ENCODE results near the gene CPA2. TPM values are rescaled to one million over a fixed set of nuclear protein-coding genes. Genes with fewer than 3 reads are reported as not detected.

Gene CPA2
- total RNA-seq, 4 donors from 2014 or later, result not detected

GRCh38 chr7:130290745-130291144 is 24.1 kb downstream of the CPA2 start:
- TF ChIP-seq, protein P1, sequence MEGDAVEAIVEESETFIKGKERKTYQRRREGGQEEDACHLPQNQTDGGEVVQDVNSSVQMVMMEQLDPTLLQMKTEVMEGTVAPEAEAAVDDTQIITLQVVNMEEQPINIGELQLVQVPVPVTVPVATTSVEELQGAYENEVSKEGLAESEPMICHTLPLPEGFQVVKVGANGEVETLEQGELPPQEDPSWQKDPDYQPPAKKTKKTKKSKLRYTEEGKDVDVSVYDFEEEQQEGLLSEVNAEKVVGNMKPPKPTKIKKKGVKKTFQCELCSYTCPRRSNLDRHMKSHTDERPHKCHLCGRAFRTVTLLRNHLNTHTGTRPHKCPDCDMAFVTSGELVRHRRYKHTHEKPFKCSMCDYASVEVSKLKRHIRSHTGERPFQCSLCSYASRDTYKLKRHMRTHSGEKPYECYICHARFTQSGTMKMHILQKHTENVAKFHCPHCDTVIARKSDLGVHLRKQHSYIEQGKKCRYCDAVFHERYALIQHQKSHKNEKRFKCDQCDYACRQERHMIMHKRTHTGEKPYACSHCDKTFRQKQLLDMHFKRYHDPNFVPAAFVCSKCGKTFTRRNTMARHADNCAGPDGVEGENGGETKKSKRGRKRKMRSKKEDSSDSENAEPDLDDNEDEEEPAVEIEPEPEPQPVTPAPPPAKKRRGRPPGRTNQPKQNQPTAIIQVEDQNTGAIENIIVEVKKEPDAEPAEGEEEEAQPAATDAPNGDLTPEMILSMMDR (IDR thresholded peaks at IDR 0.05 in 4 of 5, conservative IDR thresholded peaks at IDR 0.05 in 1 of 5), result no peak
- TF ChIP-seq POLR2A (IDR thresholded peaks at IDR 0.05), result no peak
- intact Hi-C loops (cut with DNase I; ENCODE audit: low total_unique reads) (no loop called here), in situ Hi-C loops (cut with MboI; ENCODE audit: low sequenced_read_pairs in 4 of 4) (no loop called here)
- Histone ChIP-seq H3K27ac (no peak overlapping the region), H3K4me1 (no peaks in the 10 kb centered on the region), H3K27me3 (no peaks in the 10 kb centered on the region), H3K4me3 (no peak overlapping the region), H3K9me3 (no peaks in the 10 kb centered on the region), H3K36me3 (no peaks in the 10 kb centered on the region)
- no peak for DNase-seq
- ATAC-seq, result no peak

DNA sequence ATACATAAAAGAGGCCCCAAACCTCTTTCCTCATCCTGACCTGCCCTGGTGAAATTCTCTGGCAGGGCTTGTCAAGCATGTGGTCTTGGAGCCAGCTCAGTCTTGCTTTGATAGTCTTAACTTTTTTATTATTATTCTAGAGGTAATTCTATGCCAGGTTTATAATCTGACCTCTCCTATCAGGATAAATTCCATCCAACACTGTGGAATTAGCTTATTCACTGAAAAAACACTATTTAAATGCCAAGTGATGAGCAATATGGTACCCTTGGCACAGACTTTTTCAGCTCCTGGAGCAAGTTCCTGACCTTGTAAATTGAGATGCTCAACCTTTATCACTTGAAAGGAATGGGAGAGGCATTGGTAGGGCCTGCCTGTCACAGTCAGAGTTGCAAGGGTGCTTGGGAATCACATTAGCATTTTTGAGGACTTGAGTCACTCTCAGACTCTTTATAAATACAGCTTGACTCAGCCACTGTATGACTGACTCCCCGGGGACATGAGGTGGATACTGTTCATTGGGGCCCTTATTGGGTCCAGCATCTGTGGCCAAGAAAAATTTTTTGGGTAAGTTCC is 26.1 kb downstream of the CPA2 start, which contains the start of gene CPA4:
CPA4 (plus strand) TSS at position 480 of the 576 bp plus-strand sequence; CDS start at position 500, 20 bp downstream.
- peak; percentile 82 to 90 for ATAC-seq
- Histone ChIP-seq H3K9me3 (no peaks in the 10 kb centered on the region), H3K27me3 (no peaks in the 10 kb centered on the region), H3K4me1 (no peaks in the 10 kb centered on the region), H3K4me3 (no peak within 1 kb of the TSS), H3K36me3 (no peaks in the 10 kb centered on the region), H3K27ac (no peak within 1 kb of the TSS)
- TF ChIP-seq, protein P1 (IDR thresholded peaks at IDR 0.05 in 4 of 5, conservative IDR thresholded peaks at IDR 0.05 in 1 of 5), result no peak
- peak; percentile 8 to 29 for DNase-seq
- in situ Hi-C loops (cut with MboI; ENCODE audit: low sequenced_read_pairs in 4 of 4) (no loop called here), intact Hi-C loops (cut with DNase I; ENCODE audit: low total_unique reads) (no loop called here)

DNA sequence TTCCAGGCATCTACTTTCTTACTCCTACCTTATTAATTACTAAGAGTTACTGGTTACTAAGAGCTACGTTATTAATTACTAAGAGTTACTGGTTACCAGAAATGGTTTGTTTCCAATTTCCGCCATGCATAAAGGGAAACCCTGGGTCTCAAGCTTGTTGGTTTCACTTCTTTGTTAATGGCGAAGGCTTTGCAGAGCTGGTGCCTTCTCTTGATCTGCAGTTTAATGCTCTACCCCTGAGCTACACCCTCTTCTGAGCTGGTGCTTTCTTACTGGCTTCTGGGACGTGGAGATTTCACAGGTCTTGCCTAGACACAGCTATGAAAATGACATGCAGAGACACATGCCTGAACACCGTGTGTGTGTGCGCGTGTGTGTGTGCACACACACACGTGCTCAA is 26.9 kb downstream of the CPA2 start:
- DNase-seq (no peak), ATAC-seq (no peak)
- no peaks in the 10 kb centered on the region for H3K4me1 ChIP-seq
- H3K27ac ChIP-seq, result no peak overlapping the region
- no peaks in the 10 kb centered on the region for H3K27me3 ChIP-seq
- intact Hi-C loops (cut with DNase I; ENCODE audit: low total_unique reads), result no loop called here
- no peaks in the 10 kb centered on the region for H3K9me3 ChIP-seq
- TF ChIP-seq, protein P1 (IDR thresholded peaks at IDR 0.05 in 4 of 5, conservative IDR thresholded peaks at IDR 0.05 in 1 of 5), result no peak
- no peak for TF ChIP-seq POLR2A (IDR thresholded peaks at IDR 0.05)
- in situ Hi-C loops (cut with MboI; ENCODE audit: low sequenced_read_pairs in 4 of 4), result no loop called here
- no peak overlapping the region for H3K4me3 ChIP-seq
- H3K36me3 ChIP-seq, result no peaks in the 10 kb centered on the region

DNA sequence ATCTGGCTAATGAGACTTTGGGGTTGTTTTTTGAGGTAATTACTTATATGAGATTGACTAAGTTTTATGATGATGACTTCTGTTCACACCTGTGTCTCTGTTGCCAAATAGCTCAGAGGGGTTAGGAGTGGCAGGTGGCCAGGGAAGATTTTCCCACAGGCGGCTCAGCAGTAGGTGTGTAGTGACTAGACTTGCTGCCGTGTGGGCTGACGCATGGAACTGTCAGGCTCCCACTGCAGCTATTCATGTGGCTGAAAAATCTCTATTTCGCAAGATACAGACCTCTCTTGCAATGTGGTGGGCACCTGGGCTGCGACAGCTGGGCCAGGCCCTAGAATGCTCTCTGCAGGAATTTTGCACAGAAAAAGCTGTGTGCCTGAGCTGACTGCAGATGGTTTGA is 27.7 kb downstream of the CPA2 start:
- ATAC-seq, result no peak

More for the DNA sequence above, 27.7 kb downstream of the CPA2 start:
- no peaks in the 10 kb centered on the region for H3K9me3 ChIP-seq
- intact Hi-C loops (cut with DNase I; ENCODE audit: low total_unique reads) (no loop called here), in situ Hi-C loops (cut with MboI; ENCODE audit: low sequenced_read_pairs in 4 of 4) (no loop called here)
- no peak overlapping the region for H3K4me3 ChIP-seq
- no peak for DNase-seq
- no peak for TF ChIP-seq POLR2A (IDR thresholded peaks at IDR 0.05)
- TF ChIP-seq, protein P1 (IDR thresholded peaks at IDR 0.05 in 4 of 5, conservative IDR thresholded peaks at IDR 0.05 in 1 of 5), result no peak
- no peak overlapping the region for H3K27ac ChIP-seq
- H3K27me3 ChIP-seq, result no peaks in the 10 kb centered on the region
- no peaks in the 10 kb centered on the region for H3K4me1 ChIP-seq
- H3K36me3 ChIP-seq, result no peaks in the 10 kb centered on the region

All from gastrocnemius medialis (tissue), 4 donors.